NCI-H226 (cell line): ENCODE results near the gene MYLIP.

Experiments used
- DNase-seq: peaks from one replicate; pipeline ENCODE4 v3.0.0-alpha.2; 2015

MYLIP gene

GRCh38 chr6:16177881-16178280 lies 49.0 kb downstream of the MYLIP start:
- no peak for DNase-seq

- DNase-seq = no peak
Measured at GRCh38 chr6:16178351-16178750, 49.5 kb downstream of the MYLIP start.

GRCh38 chr6:16179063-16179462 lies 50.2 kb downstream of the MYLIP start:
- no peak for DNase-seq

GRCh38 chr6:16179970-16180431 lies 51.1 kb downstream of the MYLIP start:
- no peak for DNase-seq

GRCh38 chr6:16180696-16181438 lies 52.0 kb downstream of the MYLIP start:
- no peak for DNase-seq

- no peak for DNase-seq
Measured at GRCh38 chr6:16181439-16182297, 52.8 kb downstream of the MYLIP start.

GRCh38 chr6:16183187-16183664 lies 54.3 kb downstream of the MYLIP start:
- no peak for DNase-seq

GRCh38 chr6:16184129-16184528 lies 55.2 kb downstream of the MYLIP start:
- DNase-seq = no peak

- DNase-seq = no peak
Measured at GRCh38 chr6:16184551-16184950, 55.7 kb downstream of the MYLIP start.

- no peak for DNase-seq
Measured at GRCh38 chr6:16187176-16187575, 58.3 kb downstream of the MYLIP start.

- DNase-seq = no peak
Measured at GRCh38 chr6:16190214-16190613, 61.3 kb downstream of the MYLIP start.

- no peak for DNase-seq
Measured at GRCh38 chr6:16196260-16196983, 67.5 kb downstream of the MYLIP start.

- no peak for DNase-seq
Measured at GRCh38 chr6:16196984-16197546, 68.2 kb downstream of the MYLIP start.
